HG03064 (cell line): ENCODE measurements around the gene RTN4RL1.

Experiments used
- ATAC-seq: cut with Tn5 transposase; IDR thresholded peaks from one replicate; pipeline ENCODE4 v1.9.1; 2021; ENCODE audit warnings: low read depth; ENCODE audit not compliant: unreplicated experiment

RTN4RL1 gene

GRCh38 chr17:1958134-1958881 is 66.8 kb downstream of the RTN4RL1 start:
- no peak for ATAC-seq

GRCh38 chr17:1957037-1957436 is 68.1 kb downstream of the RTN4RL1 start:
- no peak for ATAC-seq

- no peak for ATAC-seq
These were observed 69.0 kb downstream of the RTN4RL1 start for GRCh38 chr17:1956134-1956533.

GRCh38 chr17:1953831-1954230 is 71.3 kb downstream of the RTN4RL1 start:
- ATAC-seq, result no peak

- no peak for ATAC-seq
These were observed 73.2 kb downstream of the RTN4RL1 start for GRCh38 chr17:1951920-1952319.

GRCh38 chr17:1949754-1950153 is 75.4 kb downstream of the RTN4RL1 start:
- no peak for ATAC-seq

GRCh38 chr17:1948517-1948825 is 76.7 kb downstream of the RTN4RL1 start:
- no peak for ATAC-seq

- no peak for ATAC-seq
These were observed 77.2 kb downstream of the RTN4RL1 start for GRCh38 chr17:1947743-1948516.

- no peak for ATAC-seq
These were observed 77.8 kb downstream of the RTN4RL1 start for GRCh38 chr17:1947229-1947742.

GRCh38 chr17:1946021-1946932 is 78.9 kb downstream of the RTN4RL1 start:
- ATAC-seq, result no peak

GRCh38 chr17:1945621-1946020 is 79.5 kb downstream of the RTN4RL1 start:
- no peak for ATAC-seq

- ATAC-seq, result no peak
These were observed 81.7 kb downstream of the RTN4RL1 start for GRCh38 chr17:1943436-1943831.

GRCh38 chr17:1942666-1943435 is 82.3 kb downstream of the RTN4RL1 start:
- no peak for ATAC-seq

- no peak for ATAC-seq
These were observed 83.1 kb downstream of the RTN4RL1 start for GRCh38 chr17:1942066-1942365.

- ATAC-seq, result no peak
These were observed 83.7 kb downstream of the RTN4RL1 start for GRCh38 chr17:1941272-1942065.

- no peak for ATAC-seq
These were observed 84.3 kb downstream of the RTN4RL1 start for GRCh38 chr17:1940810-1941185.

GRCh38 chr17:1939981-1940809 is 84.9 kb downstream of the RTN4RL1 start:
- no peak for ATAC-seq

GRCh38 chr17:1937461-1937860 is 87.7 kb downstream of the RTN4RL1 start:
- no peak for ATAC-seq

- ATAC-seq, result no peak
These were observed 88.4 kb downstream of the RTN4RL1 start for GRCh38 chr17:1936766-1937165.
